ENCODE data around the gene XPO6. TPM values are rescaled to one million over a fixed set of nuclear protein-coding genes. Genes with fewer than 3 reads are reported as not detected.
A peak's percentile ranks its signal among the peaks of the same experiment; 100 is the strongest.

XPO6 gene
- polyA plus RNA-seq, 1 of the 3 experiments (the other 2 are of a cell fraction) = 97.1 TPM

GRCh38 chr16:28208824-28209223 is 2.9 kb downstream of the XPO6 start:
- TF ChIP-seq TEAD4 (IDR thresholded peaks at IDR 0.05; ENCODE audit: borderline replicate concordance, insufficient read depth) (no peak), TCF12 (IDR thresholded peaks at IDR 0.05) (no peak), MXI1 (IDR thresholded peaks at IDR 0.05; ENCODE audit: low read depth, low read length) (no peak), MEF2A (IDR thresholded peaks at IDR 0.05; ENCODE audit: borderline replicate concordance, low read depth) (no peak), RXRA (IDR thresholded peaks at IDR 0.05; ENCODE audit: borderline replicate concordance, low read depth) (no peak), MAX (IDR thresholded peaks at IDR 0.05; ENCODE audit: low read depth) (no peak), POLR2AphosphoS5 (IDR thresholded peaks at IDR 0.05; ENCODE audit: low read depth, low read length) (no peak), NRF1 (IDR thresholded peaks at IDR 0.05; ENCODE audit: low read depth, low read length) (no peak), YY1 (IDR thresholded peaks at IDR 0.05; ENCODE audit: low read depth) (no peak), RCOR1 (IDR thresholded peaks at IDR 0.05; ENCODE audit: low read length) (no peak), FOXM1 (IDR thresholded peaks at IDR 0.05; ENCODE audit: low read depth) (no peak), GABPA (IDR thresholded peaks at IDR 0.05; ENCODE audit: low read depth) (no peak), TAF1 (IDR thresholded peaks at IDR 0.05; ENCODE audit: borderline replicate concordance, low read depth, low read length) (no peak), EZH2phosphoT487 (IDR thresholded peaks at IDR 0.05; ENCODE audit: borderline replicate concordance, low read depth) (no peak)
- TF ChIP-seq, protein P1, sequence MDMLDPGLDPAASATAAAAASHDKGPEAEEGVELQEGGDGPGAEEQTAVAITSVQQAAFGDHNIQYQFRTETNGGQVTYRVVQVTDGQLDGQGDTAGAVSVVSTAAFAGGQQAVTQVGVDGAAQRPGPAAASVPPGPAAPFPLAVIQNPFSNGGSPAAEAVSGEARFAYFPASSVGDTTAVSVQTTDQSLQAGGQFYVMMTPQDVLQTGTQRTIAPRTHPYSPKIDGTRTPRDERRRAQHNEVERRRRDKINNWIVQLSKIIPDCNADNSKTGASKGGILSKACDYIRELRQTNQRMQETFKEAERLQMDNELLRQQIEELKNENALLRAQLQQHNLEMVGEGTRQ (IDR thresholded peaks at IDR 0.05; ENCODE audit: borderline replicate concordance, low read depth, low read length) = no peak
- ChIA-PET POLR2A (no interaction called here), CTCF (no interaction called here)
- DNase-seq = no peak
- Histone ChIP-seq H3K4me1 (ENCODE audit: control insufficient read depth in 1 of 2, insufficient read depth in 2 of 2, low read depth in 1 of 2, low read length in 1 of 2) (peaks cover 9 to 10% of the 10 kb centered on the region in 2 experiments; a peak in 2 of 4 replicates), H3K4me3 (ENCODE audit: low read depth in 2 of 2, low read length in 1 of 2) (no peak overlapping the region), H4K20me1 (ENCODE audit: insufficient read depth) (peaks cover 68% of the 10 kb centered on the region), H3K27ac (ENCODE audit: low read depth in 2 of 2, low read length in 1 of 2) (no peak overlapping the region), H2AFZ (ENCODE audit: low read depth) (no peak overlapping the region), H3K36me3 (replicated peaks in 1 of 2; ENCODE audit: control insufficient read depth in 1 of 2, insufficient read depth in 2 of 2, low read length in 1 of 2) (peaks cover 17 to 32% of the 10 kb centered on the region in 2 experiments), H3K9me2 (no peaks in the 10 kb centered on the region), H3K79me2 (ENCODE audit: insufficient read depth) (peaks cover 79% of the 10 kb centered on the region), H3F3A (replicated peaks; ENCODE audit: insufficient read depth) (no peaks in the 10 kb centered on the region), H3K9ac (no peak overlapping the region), H3K9me3 (no peaks in the 10 kb centered on the region), H3K4me2 (peak overlapping the region; percentile 84; the same call in 1 of the 2 replicates), H3K27me3 (ENCODE audit: insufficient read depth) (no peaks in the 10 kb centered on the region)
- 93% methylated on average over 4 of the region's 4 CpGs for WGBS (ENCODE audit: low lambda C conversion rate)

DNA sequence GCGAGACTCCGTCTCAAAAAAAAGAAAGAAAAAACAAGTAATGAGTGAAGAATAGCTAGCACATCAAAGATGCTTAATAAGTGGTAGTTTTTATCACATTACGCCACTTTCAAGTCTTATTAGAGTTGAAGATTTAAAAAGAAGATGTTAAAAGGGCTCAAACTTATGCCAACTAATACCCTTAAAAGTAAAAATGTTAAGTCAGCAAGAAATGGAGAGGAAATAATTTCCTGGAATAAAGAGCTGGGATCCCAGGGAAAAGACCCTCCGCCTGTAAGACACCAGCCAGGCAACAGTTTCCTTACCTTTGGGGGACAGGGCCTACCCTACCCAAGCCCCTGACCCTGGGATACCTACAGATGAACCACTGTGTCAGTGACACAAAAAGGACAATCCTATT is 3.6 kb downstream of the XPO6 start:
- no peaks in the 10 kb centered on the region for H3F3A ChIP-seq (replicated peaks; ENCODE audit: insufficient read depth)
- H3K9me3 ChIP-seq = no peaks in the 10 kb centered on the region
- H3K4me3 ChIP-seq (ENCODE audit: low read depth in 2 of 2, low read length in 1 of 2) = no peak overlapping the region
- no peak for DNase-seq
- TF ChIP-seq RCOR1 (IDR thresholded peaks at IDR 0.05; ENCODE audit: low read length) = no peak
- no peak for TF ChIP-seq FOXM1 (IDR thresholded peaks at IDR 0.05; ENCODE audit: low read depth)
- no peak for TF ChIP-seq RFX5 (IDR thresholded peaks at IDR 0.05; ENCODE audit: low read length)
- TF ChIP-seq SMC3 (IDR thresholded peaks at IDR 0.05; ENCODE audit: low read depth, low read length) = no peak
- TF ChIP-seq MXI1 (IDR thresholded peaks at IDR 0.05; ENCODE audit: low read depth, low read length) = no peak
- TF ChIP-seq TCF12 (IDR thresholded peaks at IDR 0.05) = no peak
- TF ChIP-seq, protein P2, sequence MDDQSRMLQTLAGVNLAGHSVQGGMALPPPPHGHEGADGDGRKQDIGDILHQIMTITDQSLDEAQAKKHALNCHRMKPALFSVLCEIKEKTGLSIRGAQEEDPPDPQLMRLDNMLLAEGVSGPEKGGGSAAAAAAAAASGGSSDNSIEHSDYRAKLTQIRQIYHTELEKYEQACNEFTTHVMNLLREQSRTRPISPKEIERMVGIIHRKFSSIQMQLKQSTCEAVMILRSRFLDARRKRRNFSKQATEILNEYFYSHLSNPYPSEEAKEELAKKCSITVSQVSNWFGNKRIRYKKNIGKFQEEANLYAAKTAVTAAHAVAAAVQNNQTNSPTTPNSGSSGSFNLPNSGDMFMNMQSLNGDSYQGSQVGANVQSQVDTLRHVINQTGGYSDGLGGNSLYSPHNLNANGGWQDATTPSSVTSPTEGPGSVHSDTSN (IDR thresholded peaks at IDR 0.05) = no peak
- TF ChIP-seq JUND (IDR thresholded peaks at IDR 0.05) = no peak
- no peak for TF ChIP-seq SIN3A (IDR thresholded peaks at IDR 0.05; ENCODE audit: borderline replicate concordance, low read depth, low read length)
- TF ChIP-seq CHD2 (IDR thresholded peaks at IDR 0.05; ENCODE audit: low read length, partially characterized antibody) = no peak
- TF ChIP-seq, protein P3, sequence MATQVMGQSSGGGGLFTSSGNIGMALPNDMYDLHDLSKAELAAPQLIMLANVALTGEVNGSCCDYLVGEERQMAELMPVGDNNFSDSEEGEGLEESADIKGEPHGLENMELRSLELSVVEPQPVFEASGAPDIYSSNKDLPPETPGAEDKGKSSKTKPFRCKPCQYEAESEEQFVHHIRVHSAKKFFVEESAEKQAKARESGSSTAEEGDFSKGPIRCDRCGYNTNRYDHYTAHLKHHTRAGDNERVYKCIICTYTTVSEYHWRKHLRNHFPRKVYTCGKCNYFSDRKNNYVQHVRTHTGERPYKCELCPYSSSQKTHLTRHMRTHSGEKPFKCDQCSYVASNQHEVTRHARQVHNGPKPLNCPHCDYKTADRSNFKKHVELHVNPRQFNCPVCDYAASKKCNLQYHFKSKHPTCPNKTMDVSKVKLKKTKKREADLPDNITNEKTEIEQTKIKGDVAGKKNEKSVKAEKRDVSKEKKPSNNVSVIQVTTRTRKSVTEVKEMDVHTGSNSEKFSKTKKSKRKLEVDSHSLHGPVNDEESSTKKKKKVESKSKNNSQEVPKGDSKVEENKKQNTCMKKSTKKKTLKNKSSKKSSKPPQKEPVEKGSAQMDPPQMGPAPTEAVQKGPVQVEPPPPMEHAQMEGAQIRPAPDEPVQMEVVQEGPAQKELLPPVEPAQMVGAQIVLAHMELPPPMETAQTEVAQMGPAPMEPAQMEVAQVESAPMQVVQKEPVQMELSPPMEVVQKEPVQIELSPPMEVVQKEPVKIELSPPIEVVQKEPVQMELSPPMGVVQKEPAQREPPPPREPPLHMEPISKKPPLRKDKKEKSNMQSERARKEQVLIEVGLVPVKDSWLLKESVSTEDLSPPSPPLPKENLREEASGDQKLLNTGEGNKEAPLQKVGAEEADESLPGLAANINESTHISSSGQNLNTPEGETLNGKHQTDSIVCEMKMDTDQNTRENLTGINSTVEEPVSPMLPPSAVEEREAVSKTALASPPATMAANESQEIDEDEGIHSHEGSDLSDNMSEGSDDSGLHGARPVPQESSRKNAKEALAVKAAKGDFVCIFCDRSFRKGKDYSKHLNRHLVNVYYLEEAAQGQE (IDR thresholded peaks at IDR 0.05; ENCODE audit: low read depth, low read length) = no peak
- H3K4me2 ChIP-seq = no peak overlapping the region
- H3K36me3 ChIP-seq (replicated peaks in 1 of 2; ENCODE audit: control insufficient read depth in 1 of 2, insufficient read depth in 2 of 2, low read length in 1 of 2) = peaks cover 20 to 32% of the 10 kb centered on the region in 2 experiments
- peaks cover 86% of the 10 kb centered on the region for H3K79me2 ChIP-seq (ENCODE audit: insufficient read depth)
- CTCF ChIA-PET = interaction anchor here (0.6 kb wide), 1 partner anchor 610 kb away, joined by 3 read pairs; no protein-coding TSS in a partner anchor
- H2AFZ ChIP-seq (ENCODE audit: low read depth) = no peak overlapping the region
- POLR2A ChIA-PET = no interaction called here
- no peak overlapping the region for H3K27ac ChIP-seq (ENCODE audit: low read depth in 2 of 2, low read length in 1 of 2)
- no peaks in the 10 kb centered on the region for H3K9me2 ChIP-seq
- 96% methylated on average over 4 of the region's 4 CpGs for WGBS (ENCODE audit: low lambda C conversion rate)
- H4K20me1 ChIP-seq (ENCODE audit: insufficient read depth) = peaks cover 75% of the 10 kb centered on the region
- H3K4me1 ChIP-seq (ENCODE audit: control insufficient read depth in 1 of 2, insufficient read depth in 2 of 2, low read depth in 1 of 2, low read length in 1 of 2) = peaks cover 9 to 10% of the 10 kb centered on the region in 2 experiments; a peak in 2 of 4 replicates
- H3K9ac ChIP-seq = no peak overlapping the region
- no peaks in the 10 kb centered on the region for H3K27me3 ChIP-seq (ENCODE audit: insufficient read depth)
